22Rv1 (cell line): ENCODE measurements around the gene KREMEN2.

Experiments
- ZFX ChIP-seq: fragments of 450-650 bp; IDR thresholded peaks from 2 replicates; pipeline ENCODE4 v1.6.1; 2017; ENCODE audit warnings: antibody characterized with exemption, borderline replicate concordance
- TF ChIP-seq, protein P1 (sequence below): fragments of 450-650 bp; IDR thresholded peaks from 2 replicates; pipeline ENCODE4 v1.5.1; 2017; ENCODE audit warnings: mild to moderate bottlenecking

DNA sequence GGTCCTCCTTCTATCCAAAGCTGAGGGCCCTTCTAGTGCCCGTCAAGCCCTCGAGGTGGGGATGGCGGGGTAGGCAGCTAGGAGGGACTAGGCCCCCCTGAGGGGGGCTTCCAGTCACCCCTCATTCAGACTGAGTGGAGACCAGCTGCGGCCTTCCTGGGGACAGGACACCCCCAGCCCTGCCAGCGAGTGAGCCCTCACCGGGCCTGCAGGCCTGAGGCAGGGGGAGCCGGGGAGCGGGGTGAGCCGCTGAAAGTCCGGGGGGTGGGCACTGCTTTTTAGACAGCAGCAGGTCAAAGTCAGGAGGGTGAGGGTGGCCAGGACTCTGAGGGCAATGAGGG, 8.7 kb upstream of the KREMEN2 start:
- TF ChIP-seq, protein P1, sequence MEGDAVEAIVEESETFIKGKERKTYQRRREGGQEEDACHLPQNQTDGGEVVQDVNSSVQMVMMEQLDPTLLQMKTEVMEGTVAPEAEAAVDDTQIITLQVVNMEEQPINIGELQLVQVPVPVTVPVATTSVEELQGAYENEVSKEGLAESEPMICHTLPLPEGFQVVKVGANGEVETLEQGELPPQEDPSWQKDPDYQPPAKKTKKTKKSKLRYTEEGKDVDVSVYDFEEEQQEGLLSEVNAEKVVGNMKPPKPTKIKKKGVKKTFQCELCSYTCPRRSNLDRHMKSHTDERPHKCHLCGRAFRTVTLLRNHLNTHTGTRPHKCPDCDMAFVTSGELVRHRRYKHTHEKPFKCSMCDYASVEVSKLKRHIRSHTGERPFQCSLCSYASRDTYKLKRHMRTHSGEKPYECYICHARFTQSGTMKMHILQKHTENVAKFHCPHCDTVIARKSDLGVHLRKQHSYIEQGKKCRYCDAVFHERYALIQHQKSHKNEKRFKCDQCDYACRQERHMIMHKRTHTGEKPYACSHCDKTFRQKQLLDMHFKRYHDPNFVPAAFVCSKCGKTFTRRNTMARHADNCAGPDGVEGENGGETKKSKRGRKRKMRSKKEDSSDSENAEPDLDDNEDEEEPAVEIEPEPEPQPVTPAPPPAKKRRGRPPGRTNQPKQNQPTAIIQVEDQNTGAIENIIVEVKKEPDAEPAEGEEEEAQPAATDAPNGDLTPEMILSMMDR, result no peak
- TF ChIP-seq ZFX, result no peak
